Tibial nerve (tissue), 3 donors: ENCODE data around the gene PSMC3.

ENCODE experiments used
- CTCF ChIP-seq, 5 experiments: fragments of 200-600 bp in 3 of 5; fragments of 450-650 bp in 2 of 5; sonication (generic) in 3 of 5; IDR thresholded peaks; one replicate each; pipeline ENCODE4 v1.5.1; 2016 to 2019; ENCODE audit warnings: antibody characterized with exemption in 5 of 5, mild to moderate bottlenecking in 3 of 5, moderate library complexity in 2 of 5
- POLR2A ChIP-seq, 2 donors: fragments of 450-650 bp; IDR thresholded peaks; one replicate each; pipeline ENCODE4 v1.6.1; 2017; ENCODE audit warnings: antibody characterized with exemption in 2 of 2, mild to moderate bottlenecking in 2 of 2, moderate library complexity in 2 of 2

- TF ChIP-seq CTCF (IDR thresholded peaks at IDR 0.05) (no peak), POLR2A (IDR thresholded peaks at IDR 0.05) (no peak)
Observed at GRCh38 chr11:47445840-47446239, 19.6 kb upstream of the PSMC3 start.
